HepG2 (cell line): ENCODE results near the gene CLP1. TPM values are rescaled to one million over a fixed set of nuclear protein-coding genes. Genes with fewer than 3 reads are reported as not detected.

ENCODE experiments used
- ATAC-seq: fragments of 200-7000 bp; cut with Tn5 transposase; 3 replicates; pipeline ENCODE4 v1.9.1; 2020; ENCODE audit warnings: mild to moderate bottlenecking, moderate library complexity
- BruUV-seq: library from RNA; stranded (reverse); fragments of 400-500 nt; replicated peaks from 2 replicates; lab custom pipeline; 2021; lab: Mats Ljungman, UMichigan
- CTCF ChIA-PET: fragments of 300-600 bp; formaldehyde crosslinking; extraction: SDS; loops from one replicate; lab custom pipeline; 2021; ENCODE audit warnings: low total read pairs, inconsistent platforms, low intra/inter-chr PET ratio; lab: Yijun Ruan, JAX
- POLR2A ChIA-PET: fragments of 350-600 bp; sonication (Branson Sonifier 250); formaldehyde crosslinking; loops from one replicate; lab custom pipeline; 2020; ENCODE audit warnings: antibody characterized with exemption, inconsistent platforms; lab: Yijun Ruan, JAX
- DNase-seq: peaks from one replicate; pipeline ENCODE4 v3.0.0-alpha.2; 2015; ENCODE audit warnings: low spot score
- FAIRE-seq: peaks from 3 replicates; lab custom pipeline; 2011; peaks lifted over from hg19 to GRCh38; lab: Jason Lieb, UNC
- H2AFZ ChIP-seq: one replicate; pipeline ENCODE4 v1.6.1; 2011; ENCODE audit warnings: low read length, inconsistent platforms
- H3K27ac ChIP-seq: fragments of 300-600 bp; 3 replicates; pipeline ENCODE4 v1.8.0; 2011; ENCODE audit warnings: mixed run types, mild to moderate bottlenecking, mixed read lengths, low read length, inconsistent platforms; ENCODE audit not compliant: insufficient read depth; ENCODE audit errors: extremely low read length
- H3K27me3 ChIP-seq, 2 experiments: fragments of 200-600 bp in 1 of 2; 2 replicates in 1 of 2; 3 replicates in 1 of 2; pipeline versions ENCODE4 v1.6.0 to v1.8.0; 2011; ENCODE audit warnings: low read length in 2 of 2, mild to moderate bottlenecking in 2 of 2, moderate library complexity in 2 of 2, inconsistent platforms in 1 of 2; ENCODE audit not compliant: insufficient read depth in 2 of 2, control insufficient read depth in 1 of 2
- H3K36me3 ChIP-seq, 2 experiments: fragments of 200-600 bp in 1 of 2; replicated peaks in 1 of 2; 2 replicates in 1 of 2; 3 replicates in 1 of 2; pipeline versions ENCODE4 v1.5.1 to v1.8.0; 2011; ENCODE audit warnings: low read length in 2 of 2, inconsistent platforms in 1 of 2; ENCODE audit not compliant: insufficient read depth in 2 of 2, control insufficient read depth in 1 of 2
- H3K4me1 ChIP-seq: 2 replicates; pipeline ENCODE4 v1.5.1; 2012; ENCODE audit warnings: low read length, inconsistent platforms; ENCODE audit not compliant: insufficient read depth
- H3K4me2 ChIP-seq: 2 replicates; pipeline ENCODE4 v1.6.0; 2011; ENCODE audit warnings: low read depth, low read length, inconsistent platforms
- H3K4me3 ChIP-seq, 3 experiments: fragments of 200-600 bp in 1 of 3; sonication (generic), shearing (Covaris generic) in 1 of 3; replicated peaks in 1 of 3; 2 replicates each; pipeline ENCODE4 v1.5.1; 2011 to 2016; ENCODE audit warnings: low read length in 3 of 3, inconsistent platforms in 2 of 3, low read depth in 2 of 3, mild to moderate bottlenecking in 2 of 3, control low read depth in 1 of 3, mixed read lengths in 1 of 3; ENCODE audit not compliant: insufficient read depth in 1 of 3
- H3K79me2 ChIP-seq: one replicate; pipeline ENCODE4 v1.6.1; 2011; ENCODE audit warnings: low read length, inconsistent platforms; ENCODE audit not compliant: insufficient read depth
- H3K9ac ChIP-seq: 2 replicates; pipeline ENCODE4 v1.6.0; 2011; ENCODE audit warnings: mild to moderate bottlenecking, low read depth, low read length, inconsistent platforms; ENCODE audit not compliant: insufficient read depth
- H3K9me3 ChIP-seq: 2 replicates; pipeline ENCODE4 v1.5.1; 2012; ENCODE audit warnings: mild to moderate bottlenecking, low read length
- H4K20me1 ChIP-seq: 2 replicates; pipeline ENCODE4 v1.6.0; 2011; ENCODE audit warnings: inconsistent platforms, mild to moderate bottlenecking, low read length, moderate library complexity; ENCODE audit not compliant: insufficient read depth
- SETDB1 ChIP-seq: sonication (generic); formaldehyde crosslinking; IDR thresholded peaks from 2 replicates; pipeline ENCODE4 v1.5.1; 2020; ENCODE audit warnings: missing genetic modification reagents, mild to moderate bottlenecking, borderline replicate concordance
- ZNF577 ChIP-seq: sonication (generic); formaldehyde crosslinking; IDR thresholded peaks from 2 replicates; pipeline ENCODE4 v1.4.0; 2020; ENCODE audit warnings: mild to moderate bottlenecking, low read depth, missing genetic modification reagents, borderline replicate concordance
- WGBS: methylation state at CpG from one replicate; pipeline ENCODE4 v1.1.6; 2017; ENCODE audit warnings: low lambda C conversion rate; 5-methylcytosine and 5-hydroxymethylcytosine counted together
- in situ Hi-C: cut with HindIII; loops from 2 replicates; pipeline ENCODE4 v1.10.0; 2017; ENCODE audit warnings: low pct_unique_long_range_greater_than_20kb; ENCODE audit not compliant: extremely low pct_ligation_motif_present
- intact Hi-C: fragments of 100-400 bp; cut with micrococcal nuclease; formaldehyde crosslinking; loops from one replicate; pipeline ENCODE4 v1.10.0; 2022; ENCODE audit not compliant: unreplicated experiment
- polyA plus RNA-seq, 8 experiments: library from polyadenylated mRNA; depleted of rRNA in 3 of 8; stranded (reverse) in 7 of 8; unstranded in 1 of 8; fragments of >200 nt; fragmentation: Illumina TruSeq in 4 of 8; extraction: Trizol in 4 of 8; gene quantifications; 2 replicates each; pipeline versions ENCODE4 v1.2.1 to v1.2.3, GENCODE V29; 2011 to 2016; ENCODE audit warnings: low read depth in 4 of 8, missing spikeins in 1 of 8, mixed read lengths in 1 of 8; ENCODE audit not compliant: insufficient read depth in 1 of 8
- total RNA-seq, 5 experiments: library from RNA; depleted of rRNA; stranded (reverse); fragments of >200 nt; fragmentation: Illumina TruSeq; extraction: Trizol; gene quantifications; 2 replicates each; pipeline ENCODE4 v1.2.3, GENCODE V29; 2016; ENCODE audit warnings: low read depth in 1 of 5
- TF ChIP-seq, protein P1 (sequence below): sonication (generic); formaldehyde crosslinking; IDR thresholded peaks from 2 replicates; pipeline ENCODE4 v1.5.0; 2020; ENCODE audit warnings: mild to moderate bottlenecking, missing genetic modification reagents, moderate library complexity
- TF ChIP-seq, protein P2 (sequence below): sonication (generic); formaldehyde crosslinking; IDR thresholded peaks from 2 replicates; pipeline ENCODE4 v1.4.0; 2020; ENCODE audit warnings: missing genetic modification reagents, borderline replicate concordance

Gene CLP1
- total and polyA plus RNA-seq, 2 of the 13 experiments (the other 11 are each of a cell fraction or from before 2014, with no cell fraction given), result 14.6 to 24.8 TPM

DNA sequence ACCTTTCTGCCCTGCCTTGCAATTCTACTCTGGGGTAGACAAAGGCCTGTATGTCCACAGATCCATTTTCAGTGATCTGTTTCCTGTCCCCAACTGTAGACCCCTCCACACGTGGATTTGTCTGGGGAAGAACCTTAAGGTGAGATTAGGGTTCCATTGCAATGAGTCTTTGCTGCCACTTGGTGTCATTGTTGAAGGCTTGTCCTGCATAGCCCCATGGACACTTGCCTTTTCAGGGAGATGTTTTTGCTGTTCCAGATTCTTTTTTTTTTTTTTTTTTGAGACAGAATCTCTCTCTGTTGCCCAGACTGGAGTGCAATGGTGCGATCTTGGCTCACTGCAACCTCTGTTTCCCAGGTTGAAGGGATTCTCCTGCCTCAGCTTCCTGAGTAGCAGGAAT lies 38.2 kb upstream of the CLP1 start:
- no peak for FAIRE-seq
- in situ Hi-C loops, result no loop called here
- no peaks in the 10 kb centered on the region for H3K27me3 ChIP-seq
- H3K9ac ChIP-seq, result no peak overlapping the region
- H3K4me2 ChIP-seq, result no peak overlapping the region
- intact Hi-C loops, result no loop called here
- H3K36me3 ChIP-seq, result no peaks in the 10 kb centered on the region
- peaks cover 20% of the 10 kb centered on the region for H3K9me3 ChIP-seq
- ChIA-PET CTCF (no interaction called here), POLR2A (no interaction called here)
- 4% methylated on average over 2 of the region's 2 CpGs for WGBS
- BruUV-seq, result no TSS peak
- H3K27ac ChIP-seq, result no peak overlapping the region
- TF ChIP-seq, protein P1, sequence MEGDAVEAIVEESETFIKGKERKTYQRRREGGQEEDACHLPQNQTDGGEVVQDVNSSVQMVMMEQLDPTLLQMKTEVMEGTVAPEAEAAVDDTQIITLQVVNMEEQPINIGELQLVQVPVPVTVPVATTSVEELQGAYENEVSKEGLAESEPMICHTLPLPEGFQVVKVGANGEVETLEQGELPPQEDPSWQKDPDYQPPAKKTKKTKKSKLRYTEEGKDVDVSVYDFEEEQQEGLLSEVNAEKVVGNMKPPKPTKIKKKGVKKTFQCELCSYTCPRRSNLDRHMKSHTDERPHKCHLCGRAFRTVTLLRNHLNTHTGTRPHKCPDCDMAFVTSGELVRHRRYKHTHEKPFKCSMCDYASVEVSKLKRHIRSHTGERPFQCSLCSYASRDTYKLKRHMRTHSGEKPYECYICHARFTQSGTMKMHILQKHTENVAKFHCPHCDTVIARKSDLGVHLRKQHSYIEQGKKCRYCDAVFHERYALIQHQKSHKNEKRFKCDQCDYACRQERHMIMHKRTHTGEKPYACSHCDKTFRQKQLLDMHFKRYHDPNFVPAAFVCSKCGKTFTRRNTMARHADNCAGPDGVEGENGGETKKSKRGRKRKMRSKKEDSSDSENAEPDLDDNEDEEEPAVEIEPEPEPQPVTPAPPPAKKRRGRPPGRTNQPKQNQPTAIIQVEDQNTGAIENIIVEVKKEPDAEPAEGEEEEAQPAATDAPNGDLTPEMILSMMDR, result 0 out of 2 replicates have a peak, but pooled peaks have one; percentile 11
- TF ChIP-seq ZNF577 (CRISPR knock-in tag) (no peak), SETDB1 (peak; percentile 85; the same call in 1 of the 2 replicates)
- TF ChIP-seq, protein P2, sequence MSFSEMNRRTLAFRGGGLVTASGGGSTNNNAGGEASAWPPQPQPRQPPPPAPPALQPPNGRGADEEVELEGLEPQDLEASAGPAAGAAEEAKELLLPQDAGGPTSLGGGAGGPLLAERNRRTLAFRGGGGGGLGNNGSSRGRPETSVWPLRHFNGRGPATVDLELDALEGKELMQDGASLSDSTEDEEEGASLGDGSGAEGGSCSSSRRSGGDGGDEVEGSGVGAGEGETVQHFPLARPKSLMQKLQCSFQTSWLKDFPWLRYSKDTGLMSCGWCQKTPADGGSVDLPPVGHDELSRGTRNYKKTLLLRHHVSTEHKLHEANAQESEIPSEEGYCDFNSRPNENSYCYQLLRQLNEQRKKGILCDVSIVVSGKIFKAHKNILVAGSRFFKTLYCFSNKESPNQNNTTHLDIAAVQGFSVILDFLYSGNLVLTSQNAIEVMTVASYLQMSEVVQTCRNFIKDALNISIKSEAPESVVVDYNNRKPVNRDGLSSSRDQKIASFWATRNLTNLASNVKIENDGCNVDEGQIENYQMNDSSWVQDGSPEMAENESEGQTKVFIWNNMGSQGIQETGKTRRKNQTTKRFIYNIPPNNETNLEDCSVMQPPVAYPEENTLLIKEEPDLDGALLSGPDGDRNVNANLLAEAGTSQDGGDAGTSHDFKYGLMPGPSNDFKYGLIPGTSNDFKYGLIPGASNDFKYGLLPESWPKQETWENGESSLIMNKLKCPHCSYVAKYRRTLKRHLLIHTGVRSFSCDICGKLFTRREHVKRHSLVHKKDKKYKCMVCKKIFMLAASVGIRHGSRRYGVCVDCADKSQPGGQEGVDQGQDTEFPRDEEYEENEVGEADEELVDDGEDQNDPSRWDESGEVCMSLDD (CRISPR knock-in tag), result no peak
- no peaks in the 10 kb centered on the region for H3K4me1 ChIP-seq
- H3K4me3 ChIP-seq, result no peak overlapping the region
- H4K20me1 ChIP-seq, result no peaks in the 10 kb centered on the region
- H3K79me2 ChIP-seq, result no peaks in the 10 kb centered on the region
- H2AFZ ChIP-seq, result no peak overlapping the region
- ATAC-seq, result no peak
- DNase-seq, result no peak
